DND-41 (cell line): ENCODE results near the gene ZNF789.
A peak's percentile ranks its signal among the peaks of the same experiment; 100 is the strongest.

Source experiments
- ATAC-seq: fragments of 200-7000 bp; cut with Tn5 transposase; 3 replicates; pipeline ENCODE4 v1.9.1; 2021; ENCODE audit warnings: low read depth; ENCODE audit not compliant: insufficient read depth
- DNase-seq: peaks from one replicate; pipeline ENCODE4 v3.0.0-alpha.2; 2020
- H2AFZ ChIP-seq: 2 replicates; pipeline ENCODE4 v1.6.0; 2012; ENCODE audit warnings: low read depth, low read length
- H3K27ac ChIP-seq: 2 replicates; pipeline ENCODE4 v1.5.1; 2012; ENCODE audit warnings: low read length, inconsistent platforms
- H3K27me3 ChIP-seq: fragments of 200-600 bp; sonication (generic); 2 replicates; pipeline ENCODE4 v1.6.0; 2012; ENCODE audit warnings: low read length, mild to moderate bottlenecking, inconsistent platforms; ENCODE audit not compliant: insufficient read depth, poor library complexity
- H3K36me3 ChIP-seq: 2 replicates; pipeline ENCODE4 v1.5.1; 2012; ENCODE audit warnings: low read length, inconsistent platforms; ENCODE audit not compliant: insufficient read depth
- H3K4me1 ChIP-seq: 2 replicates; pipeline ENCODE4 v1.5.1; 2012; ENCODE audit warnings: mild to moderate bottlenecking, low read length; ENCODE audit not compliant: insufficient read depth
- H3K4me2 ChIP-seq: 2 replicates; pipeline ENCODE4 v1.6.0; 2012; ENCODE audit warnings: mild to moderate bottlenecking, moderate library complexity, low read length, inconsistent platforms; ENCODE audit not compliant: insufficient read depth
- H3K4me3 ChIP-seq, 2 experiments: fragments of 200-600 bp in 1 of 2; shearing (Covaris generic) in 1 of 2; 2 replicates each; pipeline ENCODE4 v1.5.1; 2012 to 2016; ENCODE audit warnings: inconsistent platforms in 2 of 2, low read length in 2 of 2, mild to moderate bottlenecking in 2 of 2, low read depth in 1 of 2, moderate library complexity in 1 of 2
- H3K79me2 ChIP-seq: 2 replicates; pipeline ENCODE4 v1.6.0; 2012; ENCODE audit warnings: low read length, inconsistent platforms; ENCODE audit not compliant: insufficient read depth
- H3K9ac ChIP-seq: 2 replicates; pipeline ENCODE4 v1.6.0; 2012; ENCODE audit warnings: low read depth, mild to moderate bottlenecking, inconsistent platforms, low read length, moderate library complexity
- H3K9me3 ChIP-seq: 2 replicates; pipeline ENCODE4 v1.5.1; 2012; ENCODE audit warnings: low read length, moderate library complexity, mild to moderate bottlenecking, inconsistent platforms; ENCODE audit not compliant: insufficient read depth, severe bottlenecking
- H4K20me1 ChIP-seq: 2 replicates; pipeline ENCODE4 v1.6.0; 2012; ENCODE audit warnings: low read length; ENCODE audit not compliant: insufficient read depth
- CTCF ChIP-seq: IDR thresholded peaks from 2 replicates; pipeline ENCODE4 v1.5.1; 2012; ENCODE audit warnings: borderline replicate concordance, low read length, moderate library complexity, mild to moderate bottlenecking; ENCODE audit not compliant: poor library complexity, severe bottlenecking; ENCODE audit errors: extremely low read depth
- EZH2 ChIP-seq: IDR thresholded peaks from 3 replicates; pipeline ENCODE4 v1.6.1; 2012; ENCODE audit warnings: borderline replicate concordance, low read depth, mild to moderate bottlenecking, moderate library complexity, low read length, inconsistent platforms; ENCODE audit not compliant: severe bottlenecking

ZNF789 gene

GRCh38 chr7:99521399-99521798 is 48.7 kb downstream of the ZNF789 start:
- Histone ChIP-seq H3K27me3 (no peaks in the 10 kb centered on the region), H3K36me3 (peaks cover 57% of the 10 kb centered on the region), H3K9me3 (no peaks in the 10 kb centered on the region), H4K20me1 (no peaks in the 10 kb centered on the region), H3K4me2 (no peak overlapping the region), H2AFZ (no peak overlapping the region), H3K79me2 (no peaks in the 10 kb centered on the region), H3K27ac (no peak overlapping the region), H3K4me1 (no peaks in the 10 kb centered on the region), H3K4me3 (no peak overlapping the region), H3K9ac (no peak overlapping the region)
- no peak for ATAC-seq
- no peak for DNase-seq
- TF ChIP-seq CTCF (no peak), EZH2 (no peak)

DNA sequence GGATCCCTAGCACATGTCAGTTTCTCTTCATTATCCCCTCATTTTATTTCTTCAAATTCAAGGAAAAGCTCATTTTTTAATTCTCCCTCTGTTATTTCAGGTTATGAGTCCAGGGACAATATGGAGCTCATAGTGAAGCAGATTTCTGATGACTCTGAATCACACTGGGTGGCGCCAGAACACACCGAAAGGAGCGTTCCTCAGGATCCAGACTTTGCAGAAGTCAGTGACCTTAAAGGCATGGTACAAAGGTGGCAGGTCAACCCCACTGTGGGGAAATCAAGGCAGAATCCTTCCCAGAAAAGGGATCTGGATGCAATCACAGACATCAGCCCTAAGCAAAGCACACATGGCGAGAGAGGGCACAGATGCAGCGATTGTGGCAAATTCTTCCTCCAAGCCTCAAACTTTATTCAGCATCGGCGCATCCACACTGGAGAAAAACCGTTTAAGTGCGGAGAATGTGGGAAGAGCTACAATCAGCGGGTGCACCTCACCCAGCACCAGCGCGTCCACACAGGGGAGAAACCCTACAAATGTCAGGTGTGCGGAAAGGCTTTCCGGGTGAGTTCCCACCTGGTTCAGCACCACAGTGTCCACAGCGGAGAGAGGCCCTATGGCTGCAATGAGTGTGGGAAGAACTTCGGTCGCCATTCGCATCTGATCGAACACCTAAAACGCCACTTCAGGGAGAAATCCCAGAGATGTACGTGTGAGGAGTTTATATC is 53.2 kb downstream of the ZNF789 start:
- H3K79me2 ChIP-seq, result 0 out of 2 replicates have a peak, but pooled peaks cover 2% of the 10 kb centered on the region
- no peak overlapping the region for H3K4me3 ChIP-seq
- no peaks in the 10 kb centered on the region for H4K20me1 ChIP-seq
- H3K27ac ChIP-seq, result no peak overlapping the region
- no peak overlapping the region for H3K4me2 ChIP-seq
- no peaks in the 10 kb centered on the region for H3K4me1 ChIP-seq
- peak; percentile 63; the same call in 2 of the 3 replicates for ATAC-seq
- H3K27me3 ChIP-seq, result no peaks in the 10 kb centered on the region
- H2AFZ ChIP-seq, result no peak overlapping the region
- DNase-seq, result no peak
- H3K9ac ChIP-seq, result no peak overlapping the region
- H3K36me3 ChIP-seq, result peaks cover 71% of the 10 kb centered on the region
- TF ChIP-seq EZH2 (no peak), CTCF (peak; percentile 54)
- H3K9me3 ChIP-seq, result peaks cover 12% of the 10 kb centered on the region

- DNase-seq, result no peak
- H3K27ac ChIP-seq, result no peak overlapping the region
- H3K9ac ChIP-seq, result no peak overlapping the region
- no peak overlapping the region for H3K4me3 ChIP-seq
- H3K79me2 ChIP-seq, result 0 out of 2 replicates have a peak, but pooled peaks cover 2% of the 10 kb centered on the region
- no peak for ATAC-seq
- H3K9me3 ChIP-seq, result peaks cover 24% of the 10 kb centered on the region
- no peaks in the 10 kb centered on the region for H3K27me3 ChIP-seq
- H3K36me3 ChIP-seq, result peaks cover 70% of the 10 kb centered on the region
- no peaks in the 10 kb centered on the region for H3K4me1 ChIP-seq
- no peak overlapping the region for H3K4me2 ChIP-seq
- no peak for TF ChIP-seq EZH2
- TF ChIP-seq CTCF, result no peak
- no peaks in the 10 kb centered on the region for H4K20me1 ChIP-seq
- no peak overlapping the region for H2AFZ ChIP-seq
These were observed 58.7 kb downstream of the ZNF789 start for GRCh38 chr7:99531354-99531765.
